ENCODE data around the gene RAPGEF1. TPM values are rescaled to one million over a fixed set of nuclear protein-coding genes. Genes with fewer than 3 reads are reported as not detected.

Gene RAPGEF1
- total RNA-seq, 4 donors from 2014 or later = 32.0 to 57.3 (median 38.9) TPM

GRCh38 chr9:131772940-131773339, 33.1 kb upstream of the RAPGEF1 start:
- H3K9me3 ChIP-seq = no peaks in the 10 kb centered on the region
- WGBS, 2 donors = 60 to 79% methylated on average over 3 of the region's 3 CpGs
- no peaks in the 10 kb centered on the region for H3K4me1 ChIP-seq
- TF ChIP-seq, protein P1, sequence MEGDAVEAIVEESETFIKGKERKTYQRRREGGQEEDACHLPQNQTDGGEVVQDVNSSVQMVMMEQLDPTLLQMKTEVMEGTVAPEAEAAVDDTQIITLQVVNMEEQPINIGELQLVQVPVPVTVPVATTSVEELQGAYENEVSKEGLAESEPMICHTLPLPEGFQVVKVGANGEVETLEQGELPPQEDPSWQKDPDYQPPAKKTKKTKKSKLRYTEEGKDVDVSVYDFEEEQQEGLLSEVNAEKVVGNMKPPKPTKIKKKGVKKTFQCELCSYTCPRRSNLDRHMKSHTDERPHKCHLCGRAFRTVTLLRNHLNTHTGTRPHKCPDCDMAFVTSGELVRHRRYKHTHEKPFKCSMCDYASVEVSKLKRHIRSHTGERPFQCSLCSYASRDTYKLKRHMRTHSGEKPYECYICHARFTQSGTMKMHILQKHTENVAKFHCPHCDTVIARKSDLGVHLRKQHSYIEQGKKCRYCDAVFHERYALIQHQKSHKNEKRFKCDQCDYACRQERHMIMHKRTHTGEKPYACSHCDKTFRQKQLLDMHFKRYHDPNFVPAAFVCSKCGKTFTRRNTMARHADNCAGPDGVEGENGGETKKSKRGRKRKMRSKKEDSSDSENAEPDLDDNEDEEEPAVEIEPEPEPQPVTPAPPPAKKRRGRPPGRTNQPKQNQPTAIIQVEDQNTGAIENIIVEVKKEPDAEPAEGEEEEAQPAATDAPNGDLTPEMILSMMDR (IDR thresholded peaks at IDR 0.05) = no peak
- TF ChIP-seq EP300 (IDR thresholded peaks at IDR 0.05) = no peak
- no peak for TF ChIP-seq POLR2A (IDR thresholded peaks at IDR 0.05)
- no peaks in the 10 kb centered on the region for H3K36me3 ChIP-seq
- no peak overlapping the region for H3K27ac ChIP-seq
- H3K27me3 ChIP-seq = peaks cover 0 to 22% of the 10 kb centered on the region in 2 donors
- H3K4me3 ChIP-seq = no peak overlapping the region
- no peak for DNase-seq (ENCODE audit: low spot score in 2 of 2)

DNA sequence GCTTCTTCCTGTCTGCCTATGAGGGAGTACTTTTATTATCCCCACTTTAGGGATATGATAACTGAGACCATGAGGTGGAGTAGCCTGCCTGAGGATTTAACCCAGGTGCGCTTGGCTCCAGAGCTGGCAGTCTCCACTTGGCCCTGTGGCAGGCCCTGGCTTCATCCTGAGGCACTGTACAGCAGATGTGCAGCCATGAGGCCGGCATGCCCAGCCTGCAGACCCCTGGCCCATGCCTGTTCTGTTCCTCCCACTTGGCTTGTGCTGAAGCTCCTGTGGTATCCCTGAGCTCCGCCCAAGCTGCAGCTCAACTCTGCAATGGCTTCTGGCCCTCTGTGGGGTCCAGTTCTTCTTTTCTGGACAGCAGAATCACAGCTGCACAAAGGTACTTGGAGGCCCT, 31.8 kb upstream of the RAPGEF1 start:
- no peak overlapping the region for H3K4me3 ChIP-seq
- H3K4me1 ChIP-seq = no peaks in the 10 kb centered on the region
- no peaks in the 10 kb centered on the region for H3K9me3 ChIP-seq
- TF ChIP-seq, protein P1 (IDR thresholded peaks at IDR 0.05) = no peak
- no peak for TF ChIP-seq POLR2A (IDR thresholded peaks at IDR 0.05)
- no peak for TF ChIP-seq EP300 (IDR thresholded peaks at IDR 0.05)
- H3K36me3 ChIP-seq = no peaks in the 10 kb centered on the region
- no peak for DNase-seq (ENCODE audit: low spot score in 2 of 2)
- H3K27me3 ChIP-seq = peaks cover 0 to 26% of the 10 kb centered on the region in 2 donors
- no peak overlapping the region for H3K27ac ChIP-seq
- 65 to 79% methylated on average over 3 of the region's 3 CpGs for WGBS, 2 donors

- H3K27me3 ChIP-seq = peaks cover 0 to 26% of the 10 kb centered on the region in 2 donors
- H3K4me1 ChIP-seq = no peaks in the 10 kb centered on the region
- no peak overlapping the region for H3K27ac ChIP-seq
These were observed 29.5 kb upstream of the RAPGEF1 start for GRCh38 chr9:131769361-131769760.

DNA sequence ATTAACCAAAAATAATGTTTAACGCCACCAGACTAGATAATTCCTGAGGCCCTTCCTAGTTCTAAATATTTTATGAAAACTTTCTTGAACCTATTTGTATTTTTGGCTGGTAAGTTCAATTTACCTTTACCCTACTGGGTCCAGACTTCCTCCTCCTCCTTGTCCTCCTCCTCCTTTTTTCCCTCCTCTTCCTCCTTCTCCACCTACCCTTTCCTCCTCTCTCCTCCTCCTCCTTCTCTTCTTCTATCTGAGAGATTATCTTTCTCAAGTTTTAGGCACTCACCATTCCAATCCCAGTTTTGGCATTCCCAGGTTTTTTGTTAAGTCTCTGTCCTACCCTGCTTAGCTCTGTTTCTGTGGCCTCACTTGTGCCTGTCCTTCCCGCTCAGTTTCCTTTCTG, 24.7 kb upstream of the RAPGEF1 start:
- no peak overlapping the region for H3K27ac ChIP-seq
- no peak for TF ChIP-seq EP300 (IDR thresholded peaks at IDR 0.05)
- TF ChIP-seq POLR2A (IDR thresholded peaks at IDR 0.05) = no peak
- TF ChIP-seq, protein P1 (IDR thresholded peaks at IDR 0.05) = no peak
- no peaks in the 10 kb centered on the region for H3K9me3 ChIP-seq
- H3K27me3 ChIP-seq = peaks cover 0 to 17% of the 10 kb centered on the region in 2 donors
- no peak overlapping the region for H3K4me3 ChIP-seq
- H3K36me3 ChIP-seq = no peaks in the 10 kb centered on the region
- 70 to 75% methylated on average over 2 of the region's 2 CpGs for WGBS, 2 donors
- peaks cover 0 to 8% (median 0%) of the 10 kb centered on the region in 4 donors for H3K4me1 ChIP-seq
- DNase-seq (ENCODE audit: low spot score in 2 of 2) = no peak

More at GRCh38 chr9:131769361-131769760, 29.5 kb upstream of the RAPGEF1 start:
- no peak for DNase-seq (ENCODE audit: low spot score in 2 of 2)
- Histone ChIP-seq H3K9me3 (no peaks in the 10 kb centered on the region), H3K4me3 (no peak overlapping the region), H3K36me3 (no peaks in the 10 kb centered on the region)
- TF ChIP-seq EP300 (IDR thresholded peaks at IDR 0.05) = no peak
- TF ChIP-seq POLR2A (IDR thresholded peaks at IDR 0.05) = no peak
- TF ChIP-seq, protein P1 (IDR thresholded peaks at IDR 0.05) = no peak
- 40 to 46% methylated on average over 3 of the region's 3 CpGs for WGBS, 2 donors

DNA sequence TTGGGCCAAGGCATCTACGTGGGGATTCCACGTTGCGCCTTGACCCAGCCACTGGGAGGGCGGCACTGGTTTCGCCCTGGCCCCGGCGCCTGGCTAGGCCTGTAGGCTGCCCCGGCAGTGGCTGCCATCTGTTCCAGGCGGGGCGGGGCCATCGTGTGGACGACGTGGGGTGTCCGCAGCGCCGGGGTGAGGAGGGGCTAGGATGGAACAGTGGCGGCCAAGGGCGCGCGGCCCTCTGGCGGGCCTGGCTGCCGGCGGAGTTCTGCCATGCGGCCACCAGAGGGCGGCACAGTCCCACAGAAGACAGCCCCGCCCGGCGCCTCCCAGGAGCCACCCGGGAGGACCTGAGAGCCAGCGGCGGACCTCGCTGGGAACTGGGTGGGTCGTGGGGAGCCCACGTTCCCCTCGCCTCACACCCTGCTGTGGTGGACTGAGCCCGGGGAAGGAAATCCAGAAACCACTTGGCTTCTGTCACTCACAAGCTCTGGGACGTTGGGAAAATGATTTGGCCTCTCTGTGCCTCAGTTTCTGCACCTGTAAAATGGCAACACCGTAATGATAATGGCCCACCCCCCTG, 22.6 kb upstream of the RAPGEF1 start:
- Histone ChIP-seq H3K27ac (no peak overlapping the region), H3K4me1 (peaks cover 0 to 8% (median 0%) of the 10 kb centered on the region in 4 donors), H3K4me3 (no peak overlapping the region), H3K9me3 (no peaks in the 10 kb centered on the region), H3K27me3 (peaks cover 0 to 27% of the 10 kb centered on the region in 2 donors), H3K36me3 (no peaks in the 10 kb centered on the region)
- peak; percentile 41 to 58 for DNase-seq (ENCODE audit: low spot score in 2 of 2)
- no peak for TF ChIP-seq EP300 (IDR thresholded peaks at IDR 0.05)
- TF ChIP-seq, protein P1 (IDR thresholded peaks at IDR 0.05) = peak; percentile 88 to 98 (median 94)
- WGBS, 2 donors = 14% methylated on average over 23 to 25 of the region's 38 CpGs

All from tibial nerve (tissue), 4 donors.